CD4-positive, alpha-beta T cell treated with Interleukin-6 at 100 ng/mL for 8 hours (primary cell): ENCODE measurements around the gene DNAH8.

Source experiments
- DNase-seq: peaks from one replicate; pipeline ENCODE4 v3.0.0-alpha.2; 2020; ENCODE audit warnings: mixed read lengths, low spot score

DNAH8 gene

DNA sequence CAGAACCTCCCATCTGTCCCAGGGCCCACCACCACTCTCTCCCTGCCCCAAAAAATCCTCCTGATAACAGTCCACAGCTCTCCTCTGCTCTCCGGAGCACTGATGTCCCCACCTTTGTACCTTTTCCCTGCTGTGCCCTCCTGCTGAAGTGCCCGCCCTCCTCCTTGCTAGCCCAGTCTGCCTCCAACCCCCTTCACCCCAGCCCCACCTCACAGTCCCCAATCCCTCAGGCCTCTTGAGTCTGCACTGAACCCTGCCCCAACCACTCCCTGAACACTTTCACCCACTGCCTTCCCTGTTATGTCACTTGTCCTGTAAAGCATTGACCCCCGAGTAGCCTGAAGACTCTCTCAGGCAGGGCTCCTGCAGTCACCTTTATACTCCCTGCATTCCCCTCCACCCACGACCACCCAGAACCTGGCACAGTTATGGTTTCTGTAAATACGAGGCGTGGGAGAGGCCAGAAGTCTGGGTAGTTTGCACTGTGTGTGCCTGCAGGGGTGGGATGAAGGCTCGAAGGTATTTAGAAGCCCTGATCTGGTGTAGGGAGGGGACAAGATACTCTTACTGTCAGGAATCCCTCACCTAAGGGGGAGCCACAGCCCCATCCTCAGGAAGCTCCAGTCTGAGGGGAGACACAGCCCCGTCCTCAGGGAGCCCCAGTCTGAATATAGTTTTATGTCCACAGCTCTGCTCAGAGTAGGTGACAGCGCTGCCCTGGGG is 338.9 kb downstream of the DNAH8 start:
- no peak for DNase-seq

DNA sequence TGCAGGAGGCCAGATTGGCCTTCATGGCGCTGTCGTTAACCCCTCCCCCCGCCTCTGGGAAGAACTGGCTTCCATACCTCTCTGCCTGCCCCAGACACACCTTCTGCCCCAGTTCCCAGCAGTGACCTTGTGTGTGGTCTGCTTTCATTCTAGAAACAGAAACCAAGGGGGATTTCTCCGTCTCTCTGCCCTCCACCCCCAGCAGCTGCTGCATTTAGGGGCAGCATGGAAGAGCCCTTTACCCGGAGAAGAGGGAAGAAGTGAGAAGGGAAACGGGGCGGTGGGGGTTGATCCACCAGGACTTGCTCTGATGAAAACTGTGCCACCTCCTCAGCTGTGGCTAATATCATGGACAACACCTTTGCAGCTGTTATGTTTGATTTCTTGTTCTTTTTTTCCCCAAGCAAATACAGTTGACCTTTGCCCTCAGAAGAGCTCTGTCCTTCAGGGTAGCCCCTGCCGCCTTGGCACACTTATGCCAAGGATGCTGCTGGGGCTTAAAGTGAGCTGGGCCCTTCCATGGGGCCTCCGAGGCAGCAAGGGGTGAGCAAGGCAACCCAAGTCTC is 339.5 kb downstream of the DNAH8 start:
- DNase-seq, result no peak

- DNase-seq, result no peak
Observed at GRCh38 chr6:39055661-39056060, 340.6 kb downstream of the DNAH8 start.

GRCh38 chr6:39056191-39056590 is 341.1 kb downstream of the DNAH8 start:
- no peak for DNase-seq

- DNase-seq, result no peak
Observed at GRCh38 chr6:39056681-39057080, 341.6 kb downstream of the DNAH8 start.

DNA sequence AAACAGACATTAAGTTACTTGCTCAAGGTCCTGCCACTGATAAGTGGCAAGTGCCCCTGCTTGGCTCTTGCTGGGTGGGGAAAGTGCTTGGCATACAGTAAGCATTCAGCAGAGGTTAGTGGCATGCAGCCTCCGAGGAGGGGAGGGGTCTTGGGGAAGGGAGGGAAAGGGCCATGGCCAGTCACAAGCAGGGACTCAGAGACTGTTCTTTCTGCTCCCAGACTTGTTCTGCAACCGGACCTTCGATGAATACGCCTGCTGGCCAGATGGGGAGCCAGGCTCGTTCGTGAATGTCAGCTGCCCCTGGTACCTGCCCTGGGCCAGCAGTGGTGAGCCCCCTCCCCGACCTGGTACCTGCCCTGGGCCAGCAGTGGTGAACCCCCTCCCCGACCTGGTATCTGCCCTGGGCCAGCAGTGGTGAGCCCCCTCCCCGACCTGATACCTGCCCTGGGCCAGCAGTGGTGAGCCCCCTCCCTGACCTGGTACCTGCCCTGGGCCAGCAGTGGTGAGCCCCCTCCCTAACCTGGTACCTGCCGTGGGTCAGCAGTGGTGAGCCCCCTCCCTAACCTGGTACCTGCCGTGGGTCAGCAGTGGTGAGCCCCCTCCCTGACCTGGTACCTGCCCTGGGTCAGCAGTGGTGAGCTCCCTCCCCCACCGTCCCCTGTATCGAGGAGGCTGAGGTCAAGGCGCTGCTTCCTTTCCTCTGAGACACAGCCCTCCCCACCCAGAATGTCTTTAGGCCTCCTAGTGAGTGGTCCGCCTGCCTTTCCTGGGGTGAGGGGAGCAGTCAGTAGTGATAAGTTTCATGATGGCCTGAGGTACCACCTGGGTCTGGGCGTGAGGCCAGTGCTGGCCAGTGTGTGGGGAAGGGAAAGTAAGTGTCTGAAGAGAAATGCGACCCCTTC is 342.4 kb downstream of the DNAH8 start:
- no peak for DNase-seq

DNA sequence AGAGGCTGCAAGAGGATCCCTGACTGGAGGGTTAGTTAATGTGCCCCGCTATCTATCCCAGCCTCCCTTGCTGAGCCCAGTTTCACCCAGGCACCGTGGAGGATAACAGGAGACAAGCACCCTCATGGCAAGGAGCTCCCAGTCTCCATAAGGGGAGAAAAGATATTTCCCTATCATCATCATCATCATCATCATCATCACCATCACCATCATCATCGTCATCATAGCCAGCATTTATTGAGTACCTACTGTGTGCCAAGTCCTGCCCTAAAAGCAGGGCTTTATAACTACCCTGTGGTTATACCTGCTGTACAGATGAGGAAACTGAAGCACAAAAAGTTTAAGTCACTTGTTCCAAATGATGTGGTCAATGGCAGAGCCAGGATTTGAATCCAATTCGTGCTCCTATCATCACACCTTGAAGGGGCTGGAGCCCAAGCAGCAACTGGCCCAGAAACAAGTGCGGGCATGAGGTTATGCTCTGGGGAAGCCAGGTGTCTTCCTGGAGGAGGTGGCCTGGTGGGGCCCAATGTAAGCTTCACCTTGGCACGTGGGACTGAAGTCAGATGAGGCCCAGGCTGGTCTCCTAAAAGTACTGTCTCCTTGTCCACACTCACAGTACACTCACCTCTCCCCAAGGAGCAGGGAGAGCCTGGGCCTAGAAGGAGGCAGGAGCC is 343.5 kb downstream of the DNAH8 start:
- no peak for DNase-seq

DNA sequence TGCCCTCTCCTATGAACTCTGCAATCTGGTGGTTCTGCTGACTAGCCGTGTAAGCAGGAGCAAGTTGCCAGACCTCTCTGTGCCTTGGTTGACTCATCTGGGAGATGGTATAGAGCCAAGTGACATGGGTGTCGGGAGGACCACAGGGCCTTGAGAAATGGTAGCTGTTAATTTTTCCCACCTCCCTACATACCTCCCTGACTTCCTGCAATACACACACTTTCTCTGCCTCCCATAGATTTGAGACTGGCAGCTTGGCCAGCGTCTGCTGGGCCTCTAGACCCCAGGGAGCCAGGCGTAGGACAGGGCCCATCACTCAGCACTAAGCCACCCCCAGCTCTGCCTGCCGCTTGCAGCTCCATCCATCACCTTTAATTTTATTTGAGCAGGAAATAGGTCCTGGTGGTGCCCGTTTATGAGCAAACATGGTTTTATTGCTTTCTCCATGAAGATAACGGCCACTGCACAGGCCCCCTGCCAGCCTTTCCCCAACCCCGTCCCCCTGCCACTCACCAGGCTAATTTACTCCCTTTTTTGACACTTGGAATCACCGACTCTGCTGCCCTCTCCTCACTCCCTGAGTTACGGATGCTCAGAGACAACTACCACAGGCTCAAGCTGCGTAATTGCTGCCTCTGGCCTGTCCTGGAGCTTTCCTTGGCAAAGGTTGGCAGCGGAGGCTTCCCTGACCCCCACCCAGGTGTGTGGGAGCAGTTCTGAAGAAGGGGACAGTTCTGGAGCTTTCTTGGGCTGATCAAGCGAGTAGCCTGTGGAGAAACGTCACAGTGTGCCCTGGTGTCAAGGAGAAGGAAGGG is 344.6 kb downstream of the DNAH8 start:
- no peak for DNase-seq

DNA sequence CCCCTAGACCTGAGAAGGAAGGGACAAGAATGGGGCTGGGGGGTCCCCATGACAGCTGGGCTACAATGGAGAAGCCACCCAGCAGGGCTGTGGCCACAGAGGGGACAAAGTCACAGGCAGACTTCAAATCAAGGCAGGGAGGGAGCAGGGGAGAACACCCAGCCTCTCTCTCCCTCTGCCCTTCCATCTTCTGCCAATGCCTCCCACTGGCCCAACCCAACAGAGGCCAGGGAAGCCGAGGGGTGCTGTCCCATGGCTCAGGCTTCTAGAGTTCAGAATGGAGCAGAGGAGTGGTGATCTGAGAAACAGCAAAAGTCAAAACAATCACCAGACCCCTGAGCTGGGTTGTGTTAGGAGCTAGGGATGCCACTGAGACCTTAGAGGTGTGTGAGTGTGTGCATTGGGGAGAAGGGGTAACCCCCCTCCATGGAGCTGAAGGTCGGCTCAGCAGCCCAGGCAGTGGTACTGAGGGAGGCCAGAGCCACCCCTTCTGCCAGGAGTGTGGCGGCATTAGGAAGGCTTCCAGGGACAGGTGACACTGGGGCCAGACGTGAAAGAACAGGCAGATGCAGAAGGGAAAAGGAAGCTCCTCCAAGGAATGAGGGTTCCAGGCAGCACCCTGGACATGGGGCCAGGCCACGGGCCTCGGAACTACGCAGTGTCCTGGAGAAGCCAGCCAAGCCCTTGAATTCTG is 345.5 kb downstream of the DNAH8 start:
- no peak for DNase-seq

GRCh38 chr6:39061182-39061581 is 346.1 kb downstream of the DNAH8 start:
- no peak for DNase-seq

GRCh38 chr6:39061588-39061987 is 346.5 kb downstream of the DNAH8 start:
- DNase-seq, result no peak

DNA sequence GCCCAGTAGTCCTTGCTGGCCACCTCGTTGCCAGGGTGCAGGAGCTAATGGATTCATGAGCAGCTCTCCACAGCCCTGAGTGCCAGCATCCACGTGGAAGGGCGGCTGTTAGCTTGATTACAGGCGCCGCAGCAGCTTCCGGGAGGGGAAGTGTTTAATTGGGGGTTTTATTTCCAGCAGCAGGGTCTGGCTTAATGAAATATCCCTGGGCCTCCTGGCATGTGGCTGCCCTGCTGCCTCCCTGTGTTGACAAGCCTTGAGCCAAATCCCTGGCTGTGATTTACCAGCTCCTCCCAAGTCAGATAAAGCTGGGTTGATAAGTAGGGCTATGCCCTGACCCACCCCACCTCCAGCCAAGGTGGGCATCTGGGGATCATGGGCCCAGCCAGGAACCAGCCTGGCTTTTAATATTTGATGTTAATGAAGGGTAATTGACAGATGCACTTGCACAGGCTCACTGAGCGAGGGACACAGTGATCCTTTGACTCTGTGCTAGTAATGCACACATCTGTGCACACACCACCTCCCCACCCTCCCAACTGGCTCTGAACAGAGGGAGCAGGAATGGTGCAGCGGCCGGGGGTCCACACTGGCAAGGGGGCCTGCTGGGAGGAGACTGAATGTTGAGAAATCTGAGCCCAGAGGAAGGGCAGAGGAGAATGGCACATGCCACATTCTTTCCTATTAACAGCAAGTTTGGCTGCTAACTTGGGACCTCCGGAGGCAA is 347.1 kb downstream of the DNAH8 start:
- no peak for DNase-seq

DNA sequence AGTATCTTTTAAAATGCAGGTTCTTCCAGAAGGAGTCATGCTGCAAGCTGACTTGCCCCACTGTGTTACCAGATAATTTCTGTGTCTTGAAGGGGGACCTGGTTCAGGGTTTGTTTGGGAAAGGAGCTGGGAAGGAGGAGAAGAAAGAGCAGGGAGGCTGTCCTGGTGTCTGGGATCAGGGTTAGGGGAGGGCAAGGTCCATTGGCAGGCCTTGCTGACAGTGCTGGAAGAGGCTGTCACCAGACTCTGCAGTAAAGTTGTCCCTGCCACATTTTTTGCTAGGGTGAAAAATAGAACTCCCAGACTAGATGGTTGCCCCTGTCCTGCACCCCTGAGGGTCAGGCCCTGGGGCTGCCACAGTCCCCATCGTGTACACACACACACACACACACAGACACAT is 348.4 kb downstream of the DNAH8 start:
- no peak for DNase-seq

DNA sequence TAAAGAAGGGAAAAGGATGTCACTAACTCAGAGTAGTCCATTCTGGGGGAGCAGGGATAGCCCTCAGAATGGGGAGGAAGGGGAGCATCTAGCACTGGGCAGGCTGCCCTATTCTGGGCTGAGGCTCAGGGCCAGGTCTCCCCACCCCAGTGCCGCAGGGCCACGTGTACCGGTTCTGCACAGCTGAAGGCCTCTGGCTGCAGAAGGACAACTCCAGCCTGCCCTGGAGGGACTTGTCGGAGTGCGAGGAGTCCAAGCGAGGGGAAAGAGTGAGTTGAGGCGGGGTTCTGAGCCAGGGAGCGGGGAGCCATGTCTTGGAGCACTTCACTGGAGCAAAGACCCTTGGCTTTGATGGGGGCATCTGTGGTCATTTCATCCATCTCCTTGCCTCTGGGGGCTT is 350.4 kb downstream of the DNAH8 start:
- DNase-seq, result no peak

DNA sequence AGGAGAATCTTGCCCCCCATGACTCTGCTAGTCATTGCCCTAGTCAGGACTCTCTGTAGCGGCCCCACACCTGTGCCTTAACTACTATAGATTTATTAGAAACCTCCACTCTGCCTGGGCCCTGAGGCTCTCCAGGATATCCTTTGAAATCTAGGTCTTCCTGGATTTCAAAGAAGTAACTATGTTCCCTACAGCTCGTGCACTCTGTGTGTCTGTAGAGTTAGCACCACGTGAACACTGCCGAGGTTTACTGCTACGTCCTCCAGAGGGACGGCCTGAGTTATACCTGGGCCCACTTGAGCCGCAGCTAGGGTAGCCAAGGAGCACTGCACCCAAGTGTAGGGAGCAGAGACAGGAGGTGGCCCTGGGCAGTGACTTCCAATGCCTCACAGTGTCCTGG is 353.3 kb downstream of the DNAH8 start:
- DNase-seq, result no peak

- no peak for DNase-seq
Observed at GRCh38 chr6:39072830-39073229, 357.7 kb downstream of the DNAH8 start.

- DNase-seq, result no peak
Observed at GRCh38 chr6:39073471-39074355, 358.6 kb downstream of the DNAH8 start.

GRCh38 chr6:39074486-39074885 is 359.4 kb downstream of the DNAH8 start:
- DNase-seq, result no peak

DNA sequence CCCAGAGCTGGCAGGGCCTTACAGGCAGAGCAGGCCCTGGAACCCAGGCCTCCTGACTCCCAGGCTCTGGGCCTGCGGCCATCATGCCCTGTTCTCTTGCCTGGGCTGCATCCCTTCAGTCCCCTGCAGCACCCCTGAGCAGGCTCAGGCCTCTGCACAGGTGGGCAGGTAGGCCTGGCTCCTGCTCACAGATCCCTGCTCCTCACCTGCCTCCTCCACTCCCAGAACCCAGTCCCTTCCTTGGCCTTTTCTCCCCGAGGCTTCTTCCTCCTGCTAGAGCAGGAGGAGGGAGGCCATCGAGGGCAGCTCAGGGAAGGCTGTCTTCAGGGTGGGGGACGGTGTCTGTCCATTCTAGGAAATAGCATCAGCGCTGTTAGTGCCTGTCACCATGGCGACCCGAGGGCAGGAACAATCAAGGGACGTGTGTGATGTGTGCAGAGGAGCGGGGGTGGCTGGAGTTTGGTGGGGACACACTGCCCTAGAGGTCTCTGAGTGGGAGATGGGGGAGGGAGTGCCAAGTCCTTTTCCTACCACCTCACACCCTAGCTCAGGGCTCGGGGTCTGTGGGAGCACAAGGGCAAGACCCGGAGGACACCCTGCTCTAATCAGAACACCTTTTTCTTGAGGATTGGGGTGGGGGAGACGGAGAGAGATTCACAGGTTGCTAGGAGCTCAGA is 360.0 kb downstream of the DNAH8 start:
- no peak for DNase-seq
